ENCODE data around the gene ZNF786. TPM values are rescaled to one million over a fixed set of nuclear protein-coding genes. Genes with fewer than 3 reads are reported as not detected.
"Not testable (repeated sequence)": the region's sequence is repeated elsewhere in the genome, so short reads cannot be mapped to it uniquely, and the experiment has no call there.

The ZNF786 gene
- total RNA-seq, 2 donors from 2014 or later = 7.8 to 10.8 TPM

GRCh38 chr7:149100821-149101220 is 10.3 kb upstream of the ZNF786 start:
- Mint-ChIP-seq H3K36me3 (no peaks in the 10 kb centered on the region), H3K4me3 (no peak overlapping the region), H3K27me3 (no peaks in the 10 kb centered on the region), H3K27ac (no peak overlapping the region), H3K4me1 (ENCODE audit: low read depth in 2 of 2) (no peaks in the 10 kb centered on the region), H3K9me3 (no peaks in the 10 kb centered on the region)
- ATAC-seq (no peak), DNase-seq (ENCODE audit: low spot score) (no peak)

- Mint-ChIP-seq H3K4me1 (ENCODE audit: low read depth in 2 of 2) (peaks cover 0 to 2% of the 10 kb centered on the region in 2 donors), H3K27ac (no peak overlapping the region), H3K27me3 (no peaks in the 10 kb centered on the region), H3K9me3 (no peaks in the 10 kb centered on the region), H3K4me3 (no peak overlapping the region), H3K36me3 (no peaks in the 10 kb centered on the region)
- DNase-seq (ENCODE audit: low spot score) (no peak), ATAC-seq (no peak)
These were observed 8.5 kb upstream of the ZNF786 start for GRCh38 chr7:149099058-149099457.

GRCh38 chr7:149097088-149097487 is 6.6 kb upstream of the ZNF786 start:
- Mint-ChIP-seq H3K4me1 (ENCODE audit: low read depth in 2 of 2) (peaks cover 0 to 6% of the 10 kb centered on the region in 2 donors), H3K36me3 (no peaks in the 10 kb centered on the region), H3K27me3 (no peaks in the 10 kb centered on the region), H3K9me3 (no peaks in the 10 kb centered on the region), H3K4me3 (no peak overlapping the region), H3K27ac (no peak overlapping the region)
- ATAC-seq (no peak), DNase-seq (ENCODE audit: low spot score) (no peak)

GRCh38 chr7:149093228-149093627 is 2.7 kb upstream of the ZNF786 start:
- Mint-ChIP-seq H3K36me3 (no peaks in the 10 kb centered on the region), H3K27me3 (no peaks in the 10 kb centered on the region), H3K27ac (peak overlapping the region in 1 of 2 donors; percentile 77), H3K4me1 (ENCODE audit: low read depth in 2 of 2) (peaks cover 15 to 17% of the 10 kb centered on the region in 2 donors), H3K4me3 (no peak overlapping the region), H3K9me3 (no peaks in the 10 kb centered on the region)
- no peak for DNase-seq (ENCODE audit: low spot score)
- ATAC-seq = no peak

GRCh38 chr7:149092244-149092643 is 1.7 kb upstream of the ZNF786 start:
- not testable (repeated sequence) for DNase-seq (ENCODE audit: low spot score); H3K36me3 Mint-ChIP-seq; H3K27ac Mint-ChIP-seq; H3K9me3 Mint-ChIP-seq; H3K27me3 Mint-ChIP-seq; ATAC-seq
- Mint-ChIP-seq H3K4me1 (ENCODE audit: low read depth in 2 of 2) (peaks cover 20 to 22% of the 10 kb centered on the region in 2 donors), H3K4me3 (peak overlapping the region; percentile 85)

- ATAC-seq (no peak), DNase-seq (ENCODE audit: low spot score) (no peak)
- H3K9me3 Mint-ChIP-seq = peaks cover 5% of the 10 kb centered on the region
- H3K36me3 Mint-ChIP-seq = peaks cover 8% of the 10 kb centered on the region
- H3K4me1 Mint-ChIP-seq (ENCODE audit: low read depth in 2 of 2) = peaks cover 20 to 23% of the 10 kb centered on the region in 2 donors
- no peak overlapping the region for H3K4me3 Mint-ChIP-seq
- no peaks in the 10 kb centered on the region for H3K27me3 Mint-ChIP-seq
- no peak overlapping the region for H3K27ac Mint-ChIP-seq
These were observed 3.1 kb downstream of the ZNF786 start for GRCh38 chr7:149087376-149087775.

- Mint-ChIP-seq H3K9me3 (peaks cover 5% of the 10 kb centered on the region), H3K27me3 (no peaks in the 10 kb centered on the region), H3K4me3 (no peak overlapping the region), H3K36me3 (peaks cover 8% of the 10 kb centered on the region), H3K4me1 (ENCODE audit: low read depth in 2 of 2) (peaks cover 14 to 18% of the 10 kb centered on the region in 2 donors), H3K27ac (no peak overlapping the region)
- ATAC-seq = no peak
- DNase-seq (ENCODE audit: low spot score) = no peak
These were observed 4.7 kb downstream of the ZNF786 start for GRCh38 chr7:149085866-149086265.

GRCh38 chr7:149084407-149084806 is 6.1 kb downstream of the ZNF786 start:
- no peak overlapping the region for H3K4me3 Mint-ChIP-seq
- peaks cover 5 to 12% of the 10 kb centered on the region in 2 donors for H3K4me1 Mint-ChIP-seq (ENCODE audit: low read depth in 2 of 2)
- no peak overlapping the region for H3K27ac Mint-ChIP-seq
- DNase-seq (ENCODE audit: low spot score) = no peak
- no peak for ATAC-seq
- peaks cover 5% of the 10 kb centered on the region for H3K9me3 Mint-ChIP-seq
- no peaks in the 10 kb centered on the region for H3K27me3 Mint-ChIP-seq
- H3K36me3 Mint-ChIP-seq = peaks cover 8% of the 10 kb centered on the region

GRCh38 chr7:149081914-149082313 is 8.6 kb downstream of the ZNF786 start:
- Mint-ChIP-seq H3K4me3 (no peak overlapping the region), H3K36me3 (peaks cover 10% of the 10 kb centered on the region), H3K27ac (no peak overlapping the region), H3K9me3 (peaks cover 5% of the 10 kb centered on the region), H3K4me1 (ENCODE audit: low read depth in 2 of 2) (peaks cover 0 to 6% of the 10 kb centered on the region in 2 donors), H3K27me3 (no peaks in the 10 kb centered on the region)
- DNase-seq (ENCODE audit: low spot score) (no peak), ATAC-seq (no peak)

- no peak overlapping the region for H3K4me3 Mint-ChIP-seq
- H3K27me3 Mint-ChIP-seq = no peaks in the 10 kb centered on the region
- H3K27ac Mint-ChIP-seq = no peak overlapping the region
- DNase-seq (ENCODE audit: low spot score) (no peak), ATAC-seq (no peak)
- peaks cover 0 to 4% of the 10 kb centered on the region in 2 donors for H3K4me1 Mint-ChIP-seq (ENCODE audit: low read depth in 2 of 2)
- H3K36me3 Mint-ChIP-seq = peaks cover 8% of the 10 kb centered on the region
- H3K9me3 Mint-ChIP-seq = no peaks in the 10 kb centered on the region
These were observed 12.9 kb downstream of the ZNF786 start for GRCh38 chr7:149077594-149077993.

- H3K27me3 Mint-ChIP-seq = no peaks in the 10 kb centered on the region
- peaks cover 0 to 4% of the 10 kb centered on the region in 2 donors for H3K4me1 Mint-ChIP-seq (ENCODE audit: low read depth in 2 of 2)
- no peak for ATAC-seq
- H3K36me3 Mint-ChIP-seq = peaks cover 8% of the 10 kb centered on the region
- H3K9me3 Mint-ChIP-seq = no peaks in the 10 kb centered on the region
- no peak overlapping the region for H3K4me3 Mint-ChIP-seq
- DNase-seq (ENCODE audit: low spot score) = no peak
- no peak overlapping the region for H3K27ac Mint-ChIP-seq
These were observed 15.2 kb downstream of the ZNF786 start for GRCh38 chr7:149075286-149075685.

- Mint-ChIP-seq H3K36me3 (peaks cover 8% of the 10 kb centered on the region), H3K9me3 (no peaks in the 10 kb centered on the region), H3K4me1 (ENCODE audit: low read depth in 2 of 2) (peaks cover 0 to 4% of the 10 kb centered on the region in 2 donors), H3K27ac (peak overlapping the region in 1 of 2 donors; percentile 41), H3K27me3 (no peaks in the 10 kb centered on the region), H3K4me3 (no peak overlapping the region)
- ATAC-seq (no peak), DNase-seq (ENCODE audit: low spot score) (no peak)
These were observed 16.2 kb downstream of the ZNF786 start for GRCh38 chr7:149074116-149074885.

GRCh38 chr7:149072438-149072775 is 18.1 kb downstream of the ZNF786 start:
- H3K27ac Mint-ChIP-seq = peak overlapping the region in 1 of 2 donors; percentile 72

GRCh38 chr7:149071641-149072437 is 18.7 kb downstream of the ZNF786 start:
- H3K27ac Mint-ChIP-seq = peak overlapping the region in 1 of 2 donors; percentile 72
- H3K36me3 Mint-ChIP-seq = peaks cover 5% of the 10 kb centered on the region
- H3K27me3 Mint-ChIP-seq = no peaks in the 10 kb centered on the region
- ATAC-seq (peak; percentile 60 to 90), DNase-seq (ENCODE audit: low spot score) (peak; percentile 78)
- peaks cover 0 to 7% of the 10 kb centered on the region in 2 donors for H3K4me1 Mint-ChIP-seq (ENCODE audit: low read depth in 2 of 2)
- H3K4me3 Mint-ChIP-seq = no peak overlapping the region
- no peaks in the 10 kb centered on the region for H3K9me3 Mint-ChIP-seq

More at GRCh38 chr7:149072438-149072775, 18.1 kb downstream of the ZNF786 start:
- no peaks in the 10 kb centered on the region for H3K27me3 Mint-ChIP-seq
- peaks cover 0 to 7% of the 10 kb centered on the region in 2 donors for H3K4me1 Mint-ChIP-seq (ENCODE audit: low read depth in 2 of 2)
- no peak for DNase-seq (ENCODE audit: low spot score)
- H3K36me3 Mint-ChIP-seq = peaks cover 8% of the 10 kb centered on the region
- H3K9me3 Mint-ChIP-seq = no peaks in the 10 kb centered on the region
- no peak for ATAC-seq
- no peak overlapping the region for H3K4me3 Mint-ChIP-seq

Measured in natural killer cell treated with Interleukin-12 subunit alpha and Interleukin-12 subunit beta and Interleukin-15 and Interleukin-18, amount 100 ng/mL, for 72 hours (primary cell).